ENCODE results near the gene CRLF1.
A peak's percentile ranks its signal among the peaks of the same experiment; 100 is the strongest.
"Not testable (repeated sequence)": the region's sequence is repeated elsewhere in the genome, so short reads cannot be mapped to it uniquely, and the experiment has no call there.

Gene CRLF1

GRCh38 chr19:18608805-18609716 is 2.5 kb upstream of the CRLF1 start:
- no peak for DNase-seq (ENCODE audit: low read depth)

GRCh38 chr19:18608102-18608804 is 1.7 kb upstream of the CRLF1 start:
- DNase-seq (ENCODE audit: low read depth), result no peak

DNA sequence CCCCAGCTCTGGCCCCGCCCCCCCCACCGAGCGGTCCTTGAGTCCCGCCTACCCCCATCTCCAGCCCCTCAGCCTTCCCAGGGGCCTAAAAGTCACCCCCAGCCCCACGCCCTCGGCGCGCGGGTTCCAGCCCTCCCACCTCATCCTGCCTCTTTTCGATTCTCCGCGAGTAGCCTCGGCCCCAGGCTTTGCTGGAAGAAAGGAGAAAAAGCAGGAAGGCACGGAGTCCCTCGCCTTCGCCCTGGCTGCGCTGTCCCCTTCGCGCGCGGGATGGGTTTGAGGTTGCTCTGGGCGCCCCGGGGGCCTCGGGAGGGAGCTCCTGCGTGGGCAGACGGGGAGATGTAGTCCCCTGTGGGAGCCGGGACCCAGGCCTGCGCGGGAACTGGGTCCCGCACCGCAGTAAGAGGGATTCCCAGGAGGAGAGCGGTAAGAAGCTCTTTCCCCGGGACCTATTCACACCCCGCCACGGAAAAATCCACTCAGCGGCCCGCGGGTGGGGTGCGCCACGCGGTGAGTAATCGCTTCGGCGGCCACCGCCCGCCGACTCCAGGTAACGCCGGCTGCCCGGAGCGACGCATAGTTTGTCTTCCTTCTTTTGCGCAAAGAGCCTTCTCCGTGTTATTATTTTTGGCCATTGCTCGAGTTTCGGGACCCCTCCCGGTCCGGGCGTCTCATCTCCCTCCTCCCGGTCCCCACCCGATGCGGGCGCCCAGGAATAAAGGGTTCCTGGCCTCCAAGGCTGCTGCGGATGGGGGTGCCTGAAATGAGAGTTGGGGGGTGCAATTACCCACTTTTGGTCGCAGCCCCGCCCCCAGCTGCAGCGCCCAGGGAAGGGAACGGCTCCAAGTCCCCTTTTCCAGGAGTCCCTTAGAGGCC is 865 bp upstream of the CRLF1 start:
- no peak for DNase-seq (ENCODE audit: low read depth)

- no peak for DNase-seq (ENCODE audit: low read depth)
These were observed 886 bp downstream of the CRLF1 start for GRCh38 chr19:18605546-18606280.

DNA sequence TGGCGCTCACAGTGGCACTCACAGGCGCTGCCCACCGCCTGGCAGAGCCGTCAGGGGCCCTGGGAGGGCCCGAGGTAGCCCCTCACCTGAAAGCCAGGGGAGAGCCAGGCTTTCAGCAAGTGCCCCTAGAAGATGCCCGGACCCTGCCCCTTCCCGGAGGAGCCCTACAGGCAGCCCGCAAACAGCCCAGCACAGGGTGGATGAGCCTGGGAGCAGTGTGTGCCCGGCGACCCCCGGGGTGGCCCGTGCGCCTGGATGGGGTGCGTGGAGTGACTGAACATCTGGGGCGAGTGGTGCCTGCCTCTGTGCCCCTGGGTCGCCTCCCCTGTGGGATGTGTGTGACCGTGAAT is 1.4 kb downstream of the CRLF1 start:
- DNase-seq (ENCODE audit: low read depth), result no peak

DNA sequence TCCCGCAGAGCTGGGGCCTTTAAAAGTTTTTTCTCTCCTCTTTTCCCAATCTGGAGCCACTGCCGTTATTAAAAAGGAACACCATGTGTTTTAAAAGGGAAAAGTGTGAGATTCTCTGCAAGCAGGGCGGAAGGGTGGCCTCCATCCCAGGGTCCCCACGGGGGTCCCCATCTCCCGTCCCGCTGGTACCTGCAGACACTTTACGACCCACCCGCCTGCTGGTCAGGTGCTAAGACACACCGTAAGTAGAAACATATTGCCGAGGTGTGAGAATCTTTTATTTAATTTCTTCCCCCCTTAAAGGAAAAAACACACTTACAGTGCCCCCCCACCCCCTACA is 1.8 kb downstream of the CRLF1 start:
- no peak for DNase-seq (ENCODE audit: low read depth)

DNA sequence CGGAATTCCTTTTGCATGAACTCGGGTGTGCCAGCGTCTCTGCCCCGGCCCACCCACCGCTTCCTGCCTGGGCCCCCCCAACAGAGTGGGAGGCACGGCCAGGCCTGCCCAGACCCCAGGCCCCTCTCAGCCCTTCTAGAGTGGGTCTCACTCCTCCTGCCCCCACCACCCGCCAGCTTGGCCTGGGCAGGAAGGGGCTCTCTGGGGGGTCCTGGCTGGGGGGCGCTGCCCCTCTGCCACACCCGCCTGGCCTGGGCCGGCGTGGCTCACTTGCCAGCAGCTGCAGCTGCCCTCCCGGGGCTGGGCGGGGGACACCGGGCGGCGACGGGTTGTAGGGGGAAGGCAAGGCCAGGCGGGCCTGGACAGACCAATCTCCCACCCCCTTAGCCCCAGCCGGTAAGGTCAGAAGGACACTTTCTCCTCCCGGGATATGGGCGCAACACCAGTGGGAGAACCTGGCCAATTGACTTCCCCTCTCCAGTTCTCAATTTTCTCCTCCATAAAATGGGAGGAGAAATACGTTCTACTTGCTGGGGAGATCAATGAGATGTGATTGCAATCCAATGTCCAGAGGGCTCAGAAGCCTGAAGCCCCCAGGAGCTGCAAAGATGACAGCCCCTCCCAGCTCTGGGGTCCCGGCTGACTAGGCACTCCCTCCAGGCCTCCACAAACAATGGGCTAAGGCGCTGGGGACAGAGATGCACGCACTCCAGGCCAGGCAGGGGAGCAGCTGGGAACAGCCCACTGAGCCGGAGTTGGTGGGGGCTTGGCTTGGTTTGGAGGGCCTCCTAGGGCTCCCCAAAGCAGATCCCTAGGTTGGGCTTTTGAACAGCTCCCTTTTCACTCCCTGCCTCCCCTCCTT is 2.4 kb downstream of the CRLF1 start:
- no peak for DNase-seq (ENCODE audit: low read depth)

GRCh38 chr19:18603255-18603957 is 3.2 kb downstream of the CRLF1 start:
- DNase-seq (ENCODE audit: low read depth), result no peak

DNA sequence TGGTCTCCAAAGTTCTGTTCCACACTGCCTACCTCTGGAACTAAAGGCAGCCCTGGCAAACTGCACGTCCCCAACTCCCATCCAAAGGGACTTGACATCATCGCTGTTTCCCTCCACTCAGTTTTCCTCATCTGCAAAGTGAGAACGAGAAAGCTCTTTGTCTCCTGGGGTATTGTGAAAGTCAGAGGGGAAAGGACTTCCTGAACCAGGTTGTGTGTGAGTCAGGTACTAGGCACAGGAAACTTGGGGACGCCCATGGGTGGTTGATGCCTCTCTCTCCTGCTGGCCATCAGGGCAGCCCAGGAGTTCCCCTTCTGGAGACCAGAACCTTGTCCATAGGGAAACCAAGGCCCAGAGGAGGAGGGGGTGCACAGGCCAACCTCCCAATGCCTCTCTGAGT is 4.7 kb downstream of the CRLF1 start:
- DNase-seq (ENCODE audit: low read depth), result no peak

DNA sequence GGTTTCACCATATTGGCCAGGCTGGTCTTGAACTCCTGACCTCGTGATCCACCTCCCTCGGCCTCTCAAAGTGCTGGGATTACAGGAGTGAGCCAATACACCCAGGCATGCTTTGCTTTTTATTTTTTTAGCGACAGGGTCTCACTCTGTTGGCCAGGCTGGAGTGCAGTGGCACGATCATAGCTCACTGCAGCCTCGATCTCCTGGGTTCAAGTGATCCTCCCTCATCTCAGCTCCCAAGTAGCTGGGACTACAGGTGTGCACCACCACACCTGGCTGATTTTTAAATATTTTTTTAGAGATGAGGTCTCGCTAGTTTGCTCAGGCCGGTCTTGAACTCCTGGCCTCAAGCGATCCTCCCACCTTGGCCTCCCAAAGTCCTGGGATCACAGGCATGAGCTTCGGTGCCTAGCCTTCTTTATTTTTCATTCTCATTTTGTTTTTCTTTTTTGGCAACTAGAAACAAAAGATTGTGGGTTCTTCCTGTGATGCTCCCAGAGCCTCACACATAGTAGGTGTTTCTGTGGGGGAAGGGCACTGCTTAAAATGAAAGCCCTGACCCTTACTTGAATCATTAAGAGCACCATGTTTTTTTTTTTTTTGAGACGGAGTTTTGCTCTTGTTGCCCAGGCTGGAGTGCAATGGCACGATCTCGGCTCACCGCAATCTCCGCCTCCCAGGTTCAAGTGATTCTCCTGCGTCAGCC is 5.8 kb downstream of the CRLF1 start:
- not testable (repeated sequence) for DNase-seq (ENCODE audit: low read depth)

DNA sequence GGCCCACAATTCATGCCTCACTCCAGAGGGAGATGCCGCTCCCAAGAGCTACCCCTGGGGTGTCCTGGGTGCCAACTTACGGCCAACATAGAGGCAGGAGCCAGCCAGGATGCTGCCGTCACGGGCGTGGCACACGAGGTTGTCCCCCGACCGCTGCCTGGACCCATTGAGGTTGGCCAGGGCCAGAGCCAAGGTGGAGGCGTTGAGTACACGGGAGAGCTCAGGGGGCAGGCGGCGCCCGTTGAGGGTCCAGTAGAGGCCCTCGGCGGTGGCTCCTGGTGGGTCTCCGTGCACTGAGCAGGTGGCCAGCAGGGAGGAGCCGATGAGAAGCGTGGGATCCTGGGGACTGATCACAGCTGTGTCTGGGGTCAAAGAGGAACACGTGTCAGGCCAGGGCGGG is 7.1 kb downstream of the CRLF1 start:
- DNase-seq (ENCODE audit: low read depth), result no peak

DNA sequence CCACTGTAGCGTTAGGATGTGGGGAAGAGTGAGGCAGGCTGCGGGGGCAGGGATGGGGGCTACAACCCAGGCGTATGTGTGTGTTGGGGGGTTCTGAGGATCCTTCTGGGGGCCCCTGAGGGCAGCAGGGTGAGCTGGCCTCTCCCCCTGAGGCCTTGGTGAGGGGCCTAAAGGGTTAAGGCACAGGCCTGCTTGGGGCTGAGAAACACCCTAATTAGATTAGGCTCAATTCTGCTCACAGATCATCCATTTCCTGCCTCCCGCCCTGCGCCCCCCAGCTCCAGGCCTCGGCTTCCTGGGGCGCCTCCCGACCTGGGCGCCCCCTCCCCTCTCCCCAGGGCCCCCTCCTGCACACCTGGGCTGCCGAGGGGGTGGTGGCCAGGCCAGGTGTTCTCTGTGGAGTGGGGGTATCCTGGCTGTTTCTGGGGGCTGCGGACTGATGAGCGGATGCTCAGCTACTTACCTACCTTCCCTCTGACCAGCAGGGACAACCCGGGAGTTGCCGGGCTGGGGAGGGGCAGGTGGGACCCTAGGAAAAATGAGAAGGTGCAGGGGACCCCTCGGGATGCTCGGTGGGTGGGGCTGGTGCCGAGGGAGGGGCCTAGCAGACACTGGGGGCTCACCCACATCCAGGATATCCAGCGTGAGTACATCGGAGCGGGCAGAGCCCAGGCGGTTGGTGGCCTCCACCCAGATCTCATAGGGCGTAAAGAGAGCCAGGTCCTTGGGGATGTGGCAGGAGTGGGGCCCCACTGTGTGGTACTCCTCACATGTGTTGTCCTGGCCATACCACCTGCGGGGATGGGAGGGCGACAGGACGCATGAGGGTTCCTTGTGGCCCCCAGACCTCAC is 8.6 kb downstream of the CRLF1 start:
- DNase-seq (ENCODE audit: low read depth), result no peak

- no peak for DNase-seq (ENCODE audit: low read depth)
These were observed 9.8 kb downstream of the CRLF1 start for GRCh38 chr19:18596752-18597157.

- no peak for DNase-seq (ENCODE audit: low read depth)
These were observed 11.1 kb downstream of the CRLF1 start for GRCh38 chr19:18595475-18595874.

GRCh38 chr19:18594824-18595373 is 11.7 kb downstream of the CRLF1 start:
- DNase-seq (ENCODE audit: low read depth), result no peak

DNA sequence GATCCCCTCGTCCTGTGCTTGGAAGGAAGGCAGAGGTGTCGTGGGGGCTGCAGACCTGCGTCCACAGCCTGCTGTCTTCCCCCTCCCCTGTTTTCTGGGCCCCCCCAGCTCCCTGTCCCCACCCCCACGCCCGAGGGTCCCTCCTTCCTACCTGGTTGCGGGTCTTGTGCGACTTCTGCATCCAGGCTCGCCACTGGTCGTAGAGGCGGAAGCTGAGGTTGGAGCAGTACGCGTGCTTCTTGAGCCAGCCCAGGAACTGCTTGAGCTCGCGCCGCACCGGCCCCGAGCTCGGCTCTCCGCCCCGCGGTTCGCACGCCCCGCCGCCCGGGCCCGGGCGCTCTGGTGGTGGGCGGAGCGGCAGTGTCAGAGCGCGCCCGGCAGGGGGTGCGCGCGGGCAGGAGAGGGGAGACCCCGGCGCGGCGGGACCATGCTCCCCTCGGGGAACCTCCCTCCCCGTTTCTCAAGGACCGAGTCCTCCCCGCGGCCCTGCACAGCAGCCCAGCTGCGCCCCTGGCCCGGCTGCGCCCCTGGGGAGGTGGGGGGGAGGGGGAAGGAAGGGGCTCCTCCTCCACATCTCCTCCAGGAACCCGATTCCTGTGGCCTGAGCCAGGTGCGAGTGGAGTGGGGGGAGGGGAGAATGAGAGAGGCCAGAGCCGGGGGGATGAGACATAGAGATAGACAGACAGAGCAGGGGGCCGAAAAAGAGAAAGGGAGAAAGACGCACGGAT is 12.3 kb downstream of the CRLF1 start:
- peak; percentile 14 for DNase-seq (ENCODE audit: low read depth)

DNA sequence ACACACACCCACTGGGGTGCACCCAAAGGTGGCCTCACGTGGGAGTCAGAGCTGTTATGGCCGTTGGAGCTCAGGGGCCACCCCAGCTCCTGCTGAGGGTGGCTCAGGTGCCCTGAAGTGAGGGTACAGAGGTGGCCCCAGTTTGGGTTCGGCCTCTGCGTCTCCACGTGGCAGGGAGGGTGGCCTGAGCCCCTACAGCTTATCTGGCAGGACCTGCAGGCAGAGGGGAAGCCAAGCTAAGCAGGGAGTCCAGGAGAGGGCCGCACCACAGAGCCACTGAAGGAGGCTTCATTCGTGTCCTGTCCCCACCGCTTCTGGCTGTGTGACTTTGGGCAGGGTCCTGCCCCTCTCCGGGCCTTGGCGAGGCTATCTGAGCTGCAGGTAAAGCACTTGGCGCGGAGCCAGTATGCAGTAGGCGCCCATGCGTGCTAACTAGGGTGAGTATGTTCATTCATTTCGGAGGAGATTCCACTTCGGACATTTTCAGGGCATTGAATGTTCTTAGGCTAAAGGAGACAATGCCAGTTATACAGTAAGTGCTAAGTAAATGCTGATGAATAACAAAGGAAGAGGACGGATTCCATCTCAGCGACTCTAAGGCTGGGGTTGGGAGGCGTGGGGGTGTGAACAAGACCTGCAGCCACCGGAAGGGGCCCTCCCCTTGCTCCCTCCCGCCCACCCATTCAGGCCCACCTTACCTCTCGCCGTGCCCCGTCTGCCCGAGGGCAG is 13.1 kb downstream of the CRLF1 start:
- DNase-seq (ENCODE audit: low read depth), result no peak
